ENCODE data around the gene HPSE.
A peak's percentile ranks its signal among the peaks of the same experiment; 100 is the strongest.
"Not testable (repeated sequence)": the region's sequence is repeated elsewhere in the genome, so short reads cannot be mapped to it uniquely, and the experiment has no call there.

Gene HPSE

DNA sequence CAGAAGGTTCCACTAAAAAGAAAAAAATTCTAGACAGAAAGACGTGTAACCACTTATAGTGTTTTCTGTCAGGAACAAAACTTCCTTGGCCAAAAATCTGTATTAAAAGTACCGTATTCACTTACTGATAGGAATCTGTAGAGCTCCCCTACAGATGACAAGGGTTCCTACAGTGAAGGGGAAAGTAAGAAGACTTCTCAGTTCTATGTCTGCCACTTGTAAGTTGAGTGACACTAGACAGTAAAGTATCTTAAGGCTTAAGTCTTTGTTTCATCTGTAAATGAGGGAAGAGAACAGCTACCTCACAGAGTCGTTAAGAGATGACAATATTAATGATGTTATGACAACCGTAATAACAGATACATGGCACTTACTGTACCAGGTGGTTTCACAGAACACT is 53.3 kb downstream of the HPSE start:
- no peak for DNase-seq

- no peak for DNase-seq
These were observed 58.2 kb downstream of the HPSE start for GRCh38 chr4:83276299-83277040.

- DNase-seq, result not testable (repeated sequence)
These were observed 60.7 kb downstream of the HPSE start for GRCh38 chr4:83273926-83274325.

- DNase-seq, result peak; percentile 10
These were observed 61.7 kb downstream of the HPSE start for GRCh38 chr4:83272900-83273299.

GRCh38 chr4:83269256-83269655 is 65.4 kb downstream of the HPSE start:
- no peak for DNase-seq

DNA sequence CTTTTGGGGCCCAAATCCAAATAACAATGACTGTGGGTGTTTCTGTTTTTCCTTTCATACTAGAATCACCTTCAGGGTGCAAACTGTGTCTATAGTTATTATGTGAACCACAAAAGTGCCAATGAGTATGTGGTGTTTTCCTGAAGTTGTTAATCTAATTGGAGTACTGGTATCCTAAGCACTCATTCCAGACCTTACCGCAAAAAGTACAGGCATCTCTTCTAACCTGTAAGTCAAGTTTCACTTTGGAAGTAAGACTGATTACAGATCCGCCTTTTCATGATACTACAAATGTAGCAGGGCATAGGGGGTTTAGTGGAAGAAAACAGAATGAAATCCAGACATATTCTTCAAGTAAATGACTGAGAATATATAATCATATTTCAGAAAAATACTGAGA is 66.2 kb downstream of the HPSE start:
- DNase-seq, result no peak

DNA sequence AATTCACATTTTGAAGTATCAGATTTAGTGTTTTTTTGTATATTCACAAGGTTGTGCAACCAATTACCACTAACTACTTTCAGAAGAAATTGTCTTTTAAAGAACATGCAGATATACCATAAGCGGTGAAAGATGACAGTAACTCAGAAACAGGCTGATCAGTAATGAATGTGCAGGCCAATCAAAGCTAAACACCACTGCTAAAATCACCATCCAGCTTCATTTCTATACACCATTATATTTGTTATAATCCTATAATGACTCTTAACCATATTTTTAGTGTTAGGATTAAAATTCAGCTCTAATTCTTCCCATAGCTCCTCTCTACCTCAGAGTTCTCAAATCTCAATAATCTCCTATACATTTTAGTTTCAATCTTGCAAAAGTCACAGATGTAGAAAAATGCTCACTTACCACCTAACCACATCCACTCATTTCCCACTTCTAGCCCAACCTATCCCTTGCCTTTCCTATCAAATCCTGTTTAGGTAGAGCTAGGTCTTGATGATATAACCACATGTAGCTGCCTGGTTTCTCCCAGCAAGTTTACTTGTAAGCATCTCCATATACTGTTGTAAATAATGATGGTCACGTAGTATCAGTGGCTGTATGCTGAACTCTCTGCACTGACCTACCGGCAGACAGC is 66.7 kb downstream of the HPSE start:
- no peak for DNase-seq

GRCh38 chr4:83267121-83267829 is 67.4 kb downstream of the HPSE start:
- no peak for DNase-seq

DNA sequence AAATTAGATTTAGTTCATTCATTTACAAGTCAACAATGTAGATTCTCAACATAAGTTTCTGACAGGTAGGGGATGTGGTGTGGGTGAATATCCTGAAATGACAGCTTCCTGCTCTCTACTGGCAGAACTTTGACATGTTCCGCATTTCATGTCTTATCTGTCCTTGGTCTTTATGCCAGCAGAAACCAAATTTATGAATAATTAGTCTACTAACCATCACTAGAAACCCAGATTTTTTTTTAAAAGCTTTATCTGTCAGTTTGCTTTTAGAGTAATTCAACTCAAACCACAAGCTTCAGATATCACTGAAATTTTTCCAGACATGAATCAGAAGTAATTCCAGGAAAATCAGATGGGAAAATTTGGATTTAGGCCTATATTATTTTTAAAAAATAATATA is 68.0 kb downstream of the HPSE start:
- DNase-seq, result no peak

DNA sequence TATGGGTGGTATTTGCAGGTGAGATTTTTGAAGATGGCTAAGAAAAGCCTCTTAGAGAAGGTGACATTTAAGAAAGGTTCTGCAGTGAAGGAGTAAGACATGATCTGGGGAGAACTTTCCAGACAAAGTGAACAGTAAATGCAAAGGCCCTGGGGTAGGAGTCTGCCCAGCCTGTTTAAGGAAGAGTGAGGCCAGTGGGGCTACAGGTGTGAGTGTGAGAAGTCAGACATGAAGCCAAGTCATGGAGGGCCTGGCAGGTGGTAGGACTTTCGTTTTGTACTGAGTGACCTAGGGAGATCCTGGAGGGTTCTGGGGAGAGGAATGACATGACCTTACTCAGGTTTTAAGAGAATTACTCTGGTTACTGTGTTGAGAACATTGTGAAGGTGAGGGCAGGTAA is 71.5 kb downstream of the HPSE start:
- peak; percentile 5 for DNase-seq

DNA sequence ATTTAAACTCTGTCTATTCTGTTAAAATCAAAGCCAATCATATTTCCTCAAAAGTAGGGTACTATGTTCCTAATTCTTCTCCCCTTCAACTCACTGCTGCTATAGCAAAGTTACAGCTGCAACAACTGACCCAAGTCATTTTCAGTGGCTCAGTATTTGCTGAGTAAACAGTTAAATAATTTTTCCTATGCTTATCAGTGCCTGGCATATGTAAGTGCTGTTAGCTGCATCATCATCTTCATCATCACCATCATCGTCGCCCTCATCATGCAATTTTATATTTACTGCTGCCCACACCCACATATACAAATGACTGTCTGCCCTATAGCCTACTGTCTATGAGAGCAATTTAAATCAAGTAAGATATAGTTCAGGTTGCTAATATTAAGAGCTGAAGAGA is 72.0 kb downstream of the HPSE start:
- no peak for DNase-seq

DNA sequence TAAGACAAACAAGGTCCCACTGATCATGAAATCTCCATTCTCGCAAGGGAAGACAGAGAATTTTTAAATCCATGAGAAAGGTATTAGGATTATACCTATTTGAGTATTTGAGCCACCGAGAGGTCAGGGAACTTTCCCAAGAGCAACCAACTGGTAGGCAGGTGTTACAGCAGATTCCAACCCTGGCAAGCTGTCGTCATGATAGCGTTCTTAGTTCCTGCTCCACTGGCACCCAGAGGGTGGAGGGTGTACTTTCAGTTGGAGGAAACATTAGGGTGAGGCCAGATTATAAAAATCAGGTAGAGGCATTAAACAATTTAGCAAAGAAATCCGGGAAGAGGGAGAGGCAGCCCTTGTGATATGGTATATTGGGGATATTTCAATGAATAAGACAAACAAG is 73.3 kb downstream of the HPSE start:
- DNase-seq, result no peak

DNA sequence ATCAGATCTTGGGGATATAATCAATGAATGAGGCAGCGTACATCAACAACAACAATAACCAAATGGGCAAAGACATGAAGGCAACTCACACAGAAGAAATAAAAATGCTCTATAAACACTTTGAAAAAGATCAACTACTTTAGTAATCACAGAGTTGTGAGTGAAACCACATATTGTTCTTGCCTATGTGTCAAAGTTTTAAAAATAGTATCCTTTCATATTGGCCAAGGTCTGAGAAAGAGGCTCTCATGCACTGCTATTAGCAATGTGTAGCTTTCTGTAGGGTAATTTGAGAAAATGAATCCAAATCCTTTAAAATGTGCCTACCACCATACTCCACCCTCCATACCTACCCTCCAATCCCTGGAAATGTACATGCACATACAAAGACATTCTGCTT is 75.1 kb downstream of the HPSE start:
- no peak for DNase-seq

DNA sequence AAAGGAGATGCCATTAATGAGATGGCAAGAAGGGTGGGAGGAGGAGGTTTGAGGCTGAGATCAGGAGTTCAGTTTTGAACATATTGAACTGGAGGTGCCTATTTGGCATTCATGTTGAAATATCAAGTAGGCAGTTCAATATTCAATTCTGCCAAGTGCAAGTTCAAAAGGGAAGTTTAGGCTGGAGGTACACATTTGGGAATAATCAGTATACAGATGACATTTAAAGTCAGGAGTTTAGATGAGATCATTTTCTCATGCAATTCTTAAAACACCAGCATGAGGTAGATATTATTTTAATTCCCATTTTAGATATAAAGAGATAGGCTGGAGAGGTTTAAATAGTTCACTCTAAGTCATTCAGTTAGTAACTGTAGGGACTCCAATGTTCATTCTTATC is 76.2 kb downstream of the HPSE start:
- no peak for DNase-seq

DNA sequence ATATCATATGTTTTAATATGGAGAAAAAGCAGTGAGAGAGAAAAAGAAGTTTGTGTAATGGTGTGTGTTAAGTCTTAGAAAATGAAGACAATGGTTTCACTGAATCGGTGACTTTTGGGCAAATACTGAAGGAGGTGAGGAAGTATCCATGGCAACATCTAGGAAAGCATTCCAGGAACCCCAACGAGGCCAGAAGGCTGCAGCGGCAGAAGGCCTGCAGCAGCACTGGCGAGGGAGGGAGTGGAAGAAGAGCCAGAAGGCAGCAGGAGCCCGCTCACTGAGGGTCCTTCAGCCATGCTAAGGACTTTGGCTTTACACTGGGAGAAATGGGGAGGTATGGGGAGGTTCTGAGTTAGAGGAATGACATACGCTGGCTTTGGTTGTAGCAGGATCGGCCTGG is 76.8 kb downstream of the HPSE start:
- no peak for DNase-seq

DNA sequence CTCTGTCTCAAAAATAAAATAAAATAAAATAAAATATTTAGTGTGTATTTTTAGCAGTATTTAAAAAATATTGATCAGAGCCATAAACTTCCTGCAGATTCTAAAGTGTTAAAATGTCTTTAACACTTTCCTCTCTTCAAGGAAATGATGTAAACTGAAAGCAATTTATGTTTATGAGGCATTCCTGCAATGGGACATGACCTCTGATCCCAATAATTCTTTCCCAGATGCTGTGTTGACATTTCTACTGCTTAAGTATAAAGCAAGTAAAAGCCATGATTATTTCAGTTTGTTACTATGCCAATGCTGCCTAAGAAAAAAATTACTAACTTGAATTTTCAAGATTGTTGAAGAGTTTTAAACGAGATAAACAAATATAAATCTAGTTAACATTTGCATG is 79.1 kb downstream of the HPSE start:
- DNase-seq, result no peak

DNA sequence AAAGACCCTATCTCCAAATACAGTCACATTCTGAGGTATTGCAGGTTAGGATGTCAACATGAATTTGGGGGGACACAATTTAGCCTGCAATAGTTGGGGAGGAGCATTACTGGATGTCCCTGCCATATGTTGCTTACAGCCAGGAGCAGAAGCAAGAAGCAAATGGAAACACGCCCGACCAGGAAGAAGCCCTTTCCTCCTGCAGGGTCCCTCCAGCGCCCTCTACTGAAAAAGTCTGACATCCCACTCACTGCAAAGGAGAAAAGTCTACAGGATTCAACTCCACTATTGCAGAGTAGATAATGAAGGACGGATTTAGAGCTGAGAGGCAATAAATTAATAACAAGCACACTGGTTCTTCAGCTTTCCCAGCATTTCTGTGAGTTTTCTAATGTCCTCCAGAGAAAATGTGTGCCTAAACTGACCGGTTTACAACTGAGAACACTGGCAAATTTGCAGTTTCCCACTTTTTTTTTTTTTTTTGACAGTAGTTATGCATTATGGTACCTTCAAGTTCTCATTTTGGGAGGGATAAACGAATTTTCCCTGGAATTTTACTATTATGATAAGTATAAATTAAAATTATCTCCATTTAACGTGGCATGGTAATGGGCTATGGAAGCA is 81.8 kb downstream of the HPSE start:
- peak; percentile 82 for DNase-seq

GRCh38 chr4:83251447-83251830 is 83.2 kb downstream of the HPSE start:
- no peak for DNase-seq

- DNase-seq, result no peak
These were observed 83.8 kb downstream of the HPSE start for GRCh38 chr4:83250687-83251446.

GRCh38 chr4:83248486-83248885 is 86.2 kb downstream of the HPSE start:
- no peak for DNase-seq

- DNase-seq, result no peak
These were observed 87.0 kb downstream of the HPSE start for GRCh38 chr4:83247415-83248357.

All from RPMI8226 (cell line).